AG10803 (cell line): ENCODE results near the gene NPIPB6.
"Not testable (repeated sequence)": the region's sequence is repeated elsewhere in the genome, so short reads cannot be mapped to it uniquely, and the experiment has no call there.

Source experiments
- DNase-seq: peaks from one replicate; pipeline ENCODE4 v3.0.0; 2010; ENCODE audit warnings: low read depth
- H3K4me3 ChIP-seq: 2 replicates; pipeline ENCODE4 v1.5.1; 2011; ENCODE audit warnings: mild to moderate bottlenecking, low read length, control low read depth

Gene NPIPB6

GRCh38 chr16:28363408-28363807 lies at the start of gene NPIPB6:
TSS of gene NPIPB6 (minus strand) at chr16:28363508. CDS start at chr16:28362822, 686 bp downstream.
- DNase-seq, H3K4me3 ChIP-seq: not testable (repeated sequence)

- not testable (repeated sequence) for DNase-seq
- H3K4me3 ChIP-seq: peak within 1 kb of the TSS; percentile 53
These were observed 40.1 kb upstream of the NPIPB6 start, which contains the start of gene EIF3CL for GRCh38 chr16:28403220-28404072. TSS of gene EIF3CL (minus strand) at chr16:28403841. CDS start at chr16:28403618, 223 bp downstream.

GRCh38 chr16:28392054-28392453 lies 28.7 kb upstream of the NPIPB6 start:
- not testable (repeated sequence) for H3K4me3 ChIP-seq, DNase-seq

GRCh38 chr16:28382177-28382867 lies 19.0 kb upstream of the NPIPB6 start:
- DNase-seq, H3K4me3 ChIP-seq: not testable (repeated sequence)

GRCh38 chr16:28377822-28378221 lies 14.5 kb upstream of the NPIPB6 start:
- H3K4me3 ChIP-seq, DNase-seq: not testable (repeated sequence)

- DNase-seq, H3K4me3 ChIP-seq: not testable (repeated sequence)
These were observed 13.9 kb upstream of the NPIPB6 start for GRCh38 chr16:28377108-28377625.

- DNase-seq, H3K4me3 ChIP-seq: not testable (repeated sequence)
These were observed 11.8 kb upstream of the NPIPB6 start for GRCh38 chr16:28375115-28375514.

GRCh38 chr16:28374281-28374680 lies 11.0 kb upstream of the NPIPB6 start:
- not testable (repeated sequence) for H3K4me3 ChIP-seq, DNase-seq

- H3K4me3 ChIP-seq: not testable (repeated sequence)
These were observed 4.6 kb upstream of the NPIPB6 start for GRCh38 chr16:28367926-28368325.

GRCh38 chr16:28364268-28365173 lies 1.2 kb upstream of the NPIPB6 start:
- not testable (repeated sequence) for H3K4me3 ChIP-seq, DNase-seq

More at GRCh38 chr16:28367926-28368325, 4.6 kb upstream of the NPIPB6 start:
- not testable (repeated sequence) for DNase-seq

- not testable (repeated sequence) for DNase-seq, H3K4me3 ChIP-seq
These were observed 708 bp downstream of the NPIPB6 start for GRCh38 chr16:28362600-28362999.

- H3K4me3 ChIP-seq, DNase-seq: not testable (repeated sequence)
These were observed 25.1 kb downstream of the NPIPB6 start for GRCh38 chr16:28338230-28338629.

GRCh38 chr16:28336940-28337710 lies 26.2 kb downstream of the NPIPB6 start:
- H3K4me3 ChIP-seq, DNase-seq: not testable (repeated sequence)

- H3K4me3 ChIP-seq, DNase-seq: not testable (repeated sequence)
These were observed 27.6 kb downstream of the NPIPB6 start for GRCh38 chr16:28335678-28336077.

GRCh38 chr16:28332632-28333031 lies 30.7 kb downstream of the NPIPB6 start:
- H3K4me3 ChIP-seq: not testable (repeated sequence)

GRCh38 chr16:28330981-28331380 lies 32.3 kb downstream of the NPIPB6 start:
- not testable (repeated sequence) for H3K4me3 ChIP-seq

More at GRCh38 chr16:28332632-28333031, 30.7 kb downstream of the NPIPB6 start:
- not testable (repeated sequence) for DNase-seq

GRCh38 chr16:28330232-28330631 lies 33.1 kb downstream of the NPIPB6 start:
- not testable (repeated sequence) for DNase-seq, H3K4me3 ChIP-seq

More at GRCh38 chr16:28330981-28331380, 32.3 kb downstream of the NPIPB6 start:
- DNase-seq: not testable (repeated sequence)
